HL-60/S4 (cell line): ENCODE measurements around the gene NEK11.

Source experiments
- in situ Hi-C: fragments of 300-500 bp; cut with MboI; formaldehyde crosslinking; loops from 2 replicates; pipeline ENCODE4 v1.14.3; 2022; ENCODE audit warnings: low sequenced_read_pairs

Gene NEK11

DNA sequence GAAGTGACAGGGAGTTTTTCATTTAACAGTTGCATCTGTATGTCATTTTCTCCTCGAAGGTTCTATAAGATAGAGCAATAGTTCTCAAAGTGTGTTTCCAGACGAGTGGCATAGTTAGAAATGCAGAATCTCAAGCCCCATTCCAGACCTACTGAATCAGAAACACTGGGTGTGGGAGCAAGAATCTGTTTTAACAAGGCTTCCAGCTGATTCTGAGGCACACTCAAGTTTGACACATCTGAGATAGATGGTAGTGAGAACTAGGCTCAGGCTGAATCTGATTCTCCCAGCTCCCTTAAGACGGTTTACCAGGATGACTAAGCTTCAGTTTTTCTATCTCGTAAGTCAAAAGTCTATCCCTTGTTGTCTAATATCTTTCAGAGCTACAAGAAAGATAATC is 195.1 kb downstream of the NEK11 start:
- in situ Hi-C loops, result no loop called here

DNA sequence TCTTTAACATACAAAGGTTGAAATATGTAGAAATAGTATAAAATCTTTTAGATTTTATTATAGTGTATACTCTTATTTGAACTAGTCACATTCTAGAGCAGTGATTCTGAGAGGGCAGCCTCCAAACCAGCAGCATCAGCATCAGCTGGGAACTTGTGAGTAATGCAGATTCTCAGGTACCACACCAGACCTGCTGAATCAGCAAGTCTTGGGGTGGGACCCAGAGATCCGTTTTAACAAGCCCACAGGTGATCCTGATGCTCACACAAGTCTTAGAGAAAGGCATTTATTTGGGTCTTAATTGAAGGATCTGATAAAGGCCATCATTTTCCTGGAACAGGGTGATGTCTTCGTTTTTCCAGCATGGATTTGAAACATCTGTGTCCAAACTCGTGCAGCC is 195.9 kb downstream of the NEK11 start:
- in situ Hi-C loops, result no loop called here

DNA sequence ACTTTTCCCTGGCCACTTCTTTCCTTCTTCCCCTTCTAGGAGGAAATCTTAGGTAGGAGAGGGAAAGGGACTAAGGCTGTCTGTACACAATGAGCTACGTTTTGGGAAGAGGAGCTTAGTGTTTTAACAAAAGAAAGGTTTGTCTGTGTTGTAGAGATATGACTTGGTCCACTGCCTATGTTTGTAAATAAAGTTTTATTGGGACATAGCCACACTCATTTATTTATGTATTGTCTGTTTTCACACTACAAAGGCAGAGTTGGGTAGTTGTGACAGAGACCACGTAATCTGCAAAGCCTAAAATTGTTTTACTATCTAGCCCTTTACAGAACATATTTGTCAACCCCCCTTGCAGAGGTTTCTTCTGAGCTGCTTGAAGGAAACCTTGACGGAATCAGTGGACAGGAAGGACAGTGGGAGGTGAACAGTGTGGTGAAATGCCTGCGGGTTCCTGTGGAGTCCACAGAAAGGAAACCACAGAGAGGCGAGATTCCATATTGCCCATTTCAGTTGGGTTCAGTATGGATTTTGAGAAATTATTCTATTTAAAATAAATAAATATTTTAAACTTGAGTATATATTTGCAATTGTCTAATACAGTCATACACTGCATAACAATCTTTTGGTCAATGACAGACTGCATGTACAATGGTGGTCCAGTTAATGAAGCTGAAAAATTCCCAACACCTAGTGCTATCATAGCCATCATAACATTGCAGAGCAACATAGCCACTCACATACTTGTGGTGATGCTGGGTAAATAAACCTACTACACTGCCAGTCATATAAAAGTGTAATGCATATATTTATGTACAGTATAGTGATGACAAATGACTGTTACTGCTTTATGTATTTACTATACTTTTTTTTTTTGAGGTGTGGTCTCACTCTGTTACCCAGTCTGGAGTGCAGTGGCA is 197.0 kb downstream of the NEK11 start:
- in situ Hi-C loops, result no loop called here

DNA sequence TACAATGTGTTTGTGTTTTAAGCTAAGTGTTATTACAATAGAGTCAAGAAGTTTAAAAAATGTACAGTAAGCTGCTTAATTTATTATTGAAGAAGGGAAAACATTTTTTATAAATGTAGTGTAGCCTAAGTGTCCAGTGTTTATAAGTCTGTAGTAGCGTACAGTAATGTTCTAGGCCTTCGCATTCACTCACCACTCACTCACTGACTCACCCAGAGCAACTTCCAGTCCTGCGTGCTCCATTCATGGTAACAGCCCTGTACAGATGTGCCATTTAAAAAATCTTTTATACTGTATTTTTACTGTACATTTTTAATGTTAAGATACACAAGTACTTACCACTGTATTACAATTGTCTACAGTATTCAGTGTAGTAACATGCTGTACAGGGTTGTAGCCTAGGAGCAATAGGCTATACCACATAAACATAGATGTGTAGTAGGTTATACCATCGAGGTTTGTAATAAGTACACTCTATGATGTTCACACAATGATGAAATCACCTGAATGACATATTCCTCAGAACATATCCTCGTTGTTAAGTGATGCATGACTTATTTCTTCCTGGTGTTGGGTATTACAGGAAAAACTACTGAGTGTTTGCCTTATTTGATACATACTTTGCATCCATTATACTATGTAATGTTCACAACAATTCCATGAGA is 198.3 kb downstream of the NEK11 start:
- in situ Hi-C loops, result no loop called here

DNA sequence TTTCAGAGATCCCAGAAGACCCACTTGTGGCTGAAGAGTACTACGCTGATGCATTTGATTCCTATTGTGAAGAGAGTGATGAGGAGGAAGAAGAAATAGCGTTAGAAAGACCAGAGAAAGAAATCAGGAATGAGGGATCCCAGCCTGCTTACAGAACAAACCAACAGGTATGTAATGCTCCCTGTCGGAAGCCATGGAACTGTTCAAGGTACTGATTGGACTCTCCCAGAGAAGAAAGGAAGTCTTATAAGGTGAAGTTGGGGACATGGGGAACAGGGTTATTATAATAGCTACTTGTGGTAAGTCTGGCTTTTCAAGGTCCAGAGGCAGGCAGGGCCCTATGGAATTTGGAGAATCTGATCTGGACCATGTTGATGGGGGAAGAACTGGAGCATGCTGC is 201.8 kb downstream of the NEK11 start:
- in situ Hi-C loops, result no loop called here

DNA sequence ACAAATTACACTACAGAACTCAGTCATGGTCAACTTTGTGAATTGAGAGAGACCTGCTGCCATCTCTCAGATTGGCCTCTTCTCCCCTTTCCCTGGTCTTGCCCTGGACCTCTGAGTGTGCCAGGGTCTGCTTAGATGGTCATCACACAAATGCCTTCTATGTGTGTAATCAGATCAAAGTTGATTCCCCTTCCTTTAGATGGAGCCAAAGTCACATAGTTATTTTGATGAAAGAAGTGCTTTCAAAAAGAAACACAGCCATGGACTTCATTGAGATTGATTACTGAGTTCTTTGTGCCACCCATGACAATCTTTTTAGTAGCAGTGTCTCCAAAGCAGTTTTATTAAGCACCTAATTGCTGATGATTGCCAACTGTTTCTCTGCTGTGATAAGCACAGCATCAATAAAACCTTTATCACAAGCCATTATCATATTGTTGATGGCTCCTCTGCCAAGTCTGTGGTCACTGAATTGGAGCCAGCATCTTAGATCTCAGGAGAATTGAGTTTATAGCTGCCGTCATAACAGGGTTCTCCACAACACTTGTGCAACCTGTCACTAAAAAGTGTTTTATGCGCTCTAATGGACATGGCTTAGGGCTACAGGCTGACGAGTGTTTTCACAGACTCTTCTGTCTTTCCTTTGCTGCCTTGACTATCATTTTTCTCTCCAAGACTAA is 205.2 kb downstream of the NEK11 start:
- in situ Hi-C loops, result no loop called here

DNA sequence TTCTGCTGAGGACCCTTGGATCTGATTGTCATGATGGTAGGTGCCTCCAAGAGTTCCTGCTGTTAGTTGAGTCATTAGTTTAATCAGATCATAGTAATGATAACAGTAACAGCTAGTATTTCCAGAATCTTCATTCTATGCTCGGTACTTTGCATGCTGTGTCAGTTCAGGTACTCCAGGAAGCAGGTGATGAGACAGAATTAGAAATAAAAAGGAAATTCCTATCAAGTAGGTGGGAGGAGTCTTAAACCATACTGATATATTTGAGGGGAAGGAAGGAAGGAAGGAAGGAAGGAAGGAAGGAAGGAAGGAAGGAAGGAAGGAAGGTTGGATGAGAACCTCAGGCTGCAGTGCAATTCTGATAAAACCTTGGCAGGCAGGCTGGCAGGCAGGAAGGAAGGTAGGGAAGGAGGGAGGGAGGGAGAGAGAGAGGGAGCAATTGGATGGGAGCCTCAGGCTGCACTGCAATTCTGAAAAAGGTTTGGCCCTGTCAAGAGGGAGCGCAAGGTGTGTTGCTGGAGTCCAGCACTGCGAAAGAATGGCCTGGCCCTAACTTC is 206.1 kb downstream of the NEK11 start:
- in situ Hi-C loops, result no loop called here

DNA sequence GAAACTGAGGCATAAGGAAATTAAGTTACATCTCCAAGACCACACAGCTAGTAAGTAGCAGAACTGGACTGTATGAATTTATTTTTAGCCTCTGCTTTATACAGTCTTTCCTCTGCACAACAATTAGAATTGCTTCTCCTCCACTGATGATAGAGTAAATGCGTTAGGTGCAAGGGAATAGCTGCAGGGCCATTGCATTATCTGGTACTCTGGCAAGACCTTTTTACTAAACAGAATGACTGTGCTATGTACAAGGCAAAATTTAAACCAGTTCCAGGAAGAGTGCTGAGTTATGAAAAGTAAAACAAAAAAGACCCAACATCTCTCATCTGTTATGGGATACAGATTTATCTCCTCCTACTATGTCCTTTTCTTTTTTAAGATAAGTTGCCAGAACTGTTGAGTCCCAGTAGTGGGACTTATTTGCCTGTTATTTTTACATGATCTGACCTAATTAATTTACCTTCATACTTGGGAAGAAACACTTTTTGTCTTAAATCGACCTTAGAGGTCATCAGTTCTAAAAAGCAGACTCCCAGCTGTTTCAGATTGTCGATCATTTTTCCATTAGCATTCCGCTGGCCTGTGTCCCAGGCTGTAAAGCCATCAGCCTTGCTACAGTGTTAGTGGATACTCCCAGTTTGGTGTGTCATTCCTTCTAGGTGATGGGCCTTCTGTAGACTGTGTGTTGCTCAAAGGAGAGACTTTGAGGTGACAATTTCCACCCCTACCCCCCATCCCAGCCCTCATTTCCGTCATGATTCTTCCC is 207.4 kb downstream of the NEK11 start:
- in situ Hi-C loops, result no loop called here

DNA sequence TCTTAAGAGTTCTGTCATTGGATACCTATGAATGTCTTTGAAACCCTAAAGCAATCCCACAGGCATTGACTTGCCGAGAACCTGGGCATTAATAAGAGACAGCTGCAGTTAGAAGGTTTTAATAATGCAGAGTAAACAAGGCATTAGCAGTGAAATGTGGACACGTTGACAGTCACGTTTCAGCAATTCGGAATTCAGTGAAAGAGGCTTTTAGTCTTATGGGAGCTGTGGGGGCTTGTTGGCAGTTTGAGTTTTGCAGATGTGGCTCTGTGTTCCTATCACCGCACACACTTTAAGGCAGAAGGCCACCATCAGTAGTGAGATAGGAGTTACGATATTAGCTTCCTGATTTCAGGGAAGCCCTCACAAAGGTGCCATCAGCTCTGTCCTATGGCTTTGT is 209.7 kb downstream of the NEK11 start:
- in situ Hi-C loops, result no loop called here

DNA sequence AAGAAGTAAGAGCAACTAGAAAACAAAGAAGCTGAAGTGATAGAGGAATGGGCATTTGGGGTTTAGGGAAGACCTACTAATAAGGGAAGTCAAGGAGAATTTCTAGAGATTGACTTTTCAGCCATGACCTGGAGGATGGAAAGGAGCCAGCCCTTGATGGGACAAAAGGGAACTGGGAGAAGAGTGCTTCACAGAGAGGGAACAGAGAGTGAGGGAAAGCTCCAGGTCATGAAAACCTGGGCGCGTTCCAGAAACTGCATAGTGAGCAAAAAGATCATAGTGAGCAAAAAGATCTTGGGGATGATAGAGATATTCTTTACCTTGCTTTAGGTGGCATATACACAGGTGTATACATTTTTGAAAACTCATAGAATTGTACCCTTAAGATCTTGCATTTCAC is 211.8 kb downstream of the NEK11 start:
- in situ Hi-C loops, result no loop called here

DNA sequence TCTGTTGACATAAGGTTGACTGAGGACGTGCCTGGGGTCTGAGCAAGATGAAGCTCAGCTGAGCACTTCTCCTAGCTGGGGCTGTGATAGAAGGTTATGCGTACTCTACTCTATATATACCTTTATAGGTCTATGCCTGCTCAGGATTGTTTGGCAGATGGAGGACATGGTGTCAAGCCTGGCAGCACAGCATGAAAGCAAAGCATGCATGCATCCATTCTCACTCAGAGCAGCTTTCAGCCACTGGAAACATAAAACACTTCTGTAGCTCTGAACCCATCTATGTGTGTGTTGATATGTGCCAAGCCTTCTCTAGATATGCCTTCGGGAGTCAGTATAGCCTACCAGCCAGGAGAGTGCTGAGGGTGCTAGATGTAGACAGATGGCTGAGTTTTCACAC is 212.6 kb downstream of the NEK11 start:
- in situ Hi-C loops, result no loop called here

DNA sequence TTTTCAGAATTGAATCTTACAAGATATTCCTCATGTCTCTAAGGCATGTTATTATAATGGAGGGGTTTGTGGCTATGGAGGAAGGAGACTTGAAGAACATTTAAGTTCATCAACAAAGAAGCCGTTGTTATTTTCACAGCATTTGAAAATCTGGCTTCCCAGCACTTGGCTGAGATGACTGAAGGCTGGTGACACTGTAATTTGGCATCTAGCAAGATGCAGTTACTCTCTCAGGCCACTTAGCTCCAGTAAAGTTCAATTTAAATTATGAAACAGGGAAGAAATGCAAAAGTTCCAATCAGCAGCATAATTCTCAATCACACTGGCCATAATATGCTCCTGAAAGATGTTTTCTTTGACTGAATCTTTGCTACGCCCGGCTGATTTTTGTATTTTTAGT is 215.5 kb downstream of the NEK11 start:
- in situ Hi-C loops, result no loop called here

DNA sequence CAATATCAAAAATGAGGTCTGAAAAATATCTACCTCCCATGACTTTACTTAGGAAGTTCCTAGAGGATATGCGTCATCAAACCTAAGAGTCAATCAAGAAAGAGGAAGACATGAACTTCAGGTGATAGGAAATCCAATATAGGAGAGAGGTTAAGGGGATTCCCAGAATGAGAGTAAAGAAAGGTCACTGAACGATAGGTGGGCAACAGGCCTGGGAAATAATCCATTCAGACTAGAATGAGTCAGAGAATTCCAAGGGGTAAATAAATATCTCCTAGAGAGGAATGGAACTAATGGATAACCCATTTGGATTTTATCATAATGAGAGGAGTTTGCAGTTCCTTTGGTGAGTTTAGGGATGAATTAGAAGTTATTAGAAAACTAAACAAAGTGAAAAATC is 223.8 kb downstream of the NEK11 start:
- in situ Hi-C loops, result no loop called here

DNA sequence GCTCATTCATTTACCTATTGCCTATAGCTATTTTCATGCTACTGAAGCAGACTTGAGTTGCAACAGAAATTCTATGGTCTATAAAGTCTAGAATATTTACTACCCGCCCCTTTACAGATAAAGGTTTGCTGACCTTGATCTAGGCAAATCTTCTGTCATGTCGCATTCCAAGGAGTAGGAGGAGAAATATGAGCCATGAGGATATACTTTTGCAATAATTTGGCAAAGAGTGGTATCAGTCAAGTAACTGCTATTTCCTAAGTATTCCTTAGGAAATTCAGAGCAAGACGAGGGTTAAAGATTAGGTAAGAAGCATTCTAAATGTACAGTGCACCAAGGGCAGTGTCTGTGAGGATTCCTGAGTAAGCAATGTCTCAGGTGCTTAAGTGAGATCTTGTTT is 233.8 kb downstream of the NEK11 start:
- in situ Hi-C loops, result no loop called here

DNA sequence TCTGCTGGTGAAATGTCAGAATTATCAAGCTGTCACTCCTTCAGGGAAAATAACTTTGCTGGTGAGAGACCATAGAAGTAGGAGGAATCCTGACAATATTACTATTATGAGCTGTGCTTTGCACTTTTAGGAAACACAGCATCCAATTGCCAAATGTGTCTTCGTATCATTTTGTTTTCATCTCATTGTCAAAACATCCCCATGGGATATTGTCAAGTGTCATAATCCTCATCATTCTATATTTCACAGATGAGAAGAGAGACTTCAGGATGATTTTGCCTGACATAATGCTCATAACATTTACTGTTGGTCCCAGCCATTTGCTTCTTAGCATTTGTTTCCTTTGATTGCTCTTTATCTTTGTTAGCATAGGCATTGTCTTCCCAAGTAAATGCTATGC is 234.4 kb downstream of the NEK11 start:
- in situ Hi-C loops, result no loop called here

DNA sequence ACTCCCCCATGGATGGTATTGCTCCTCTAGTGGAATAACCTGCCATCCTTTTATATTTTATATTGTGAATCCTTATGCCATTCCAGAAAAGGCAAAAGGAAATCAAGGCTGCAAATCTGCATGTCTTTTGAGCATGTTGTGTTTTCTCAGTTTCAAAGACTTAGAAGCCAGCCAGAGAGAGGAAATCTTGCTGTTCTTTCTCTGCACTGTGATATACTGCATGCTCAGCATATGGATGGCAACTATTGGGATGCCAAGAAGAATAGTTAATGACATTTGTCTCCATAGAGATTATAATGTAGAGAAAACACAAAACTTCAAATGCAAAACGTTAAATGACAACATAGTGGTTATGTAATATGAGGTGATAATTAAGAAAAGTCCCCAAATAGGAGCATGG is 248.9 kb downstream of the NEK11 start:
- in situ Hi-C loops, result no loop called here

DNA sequence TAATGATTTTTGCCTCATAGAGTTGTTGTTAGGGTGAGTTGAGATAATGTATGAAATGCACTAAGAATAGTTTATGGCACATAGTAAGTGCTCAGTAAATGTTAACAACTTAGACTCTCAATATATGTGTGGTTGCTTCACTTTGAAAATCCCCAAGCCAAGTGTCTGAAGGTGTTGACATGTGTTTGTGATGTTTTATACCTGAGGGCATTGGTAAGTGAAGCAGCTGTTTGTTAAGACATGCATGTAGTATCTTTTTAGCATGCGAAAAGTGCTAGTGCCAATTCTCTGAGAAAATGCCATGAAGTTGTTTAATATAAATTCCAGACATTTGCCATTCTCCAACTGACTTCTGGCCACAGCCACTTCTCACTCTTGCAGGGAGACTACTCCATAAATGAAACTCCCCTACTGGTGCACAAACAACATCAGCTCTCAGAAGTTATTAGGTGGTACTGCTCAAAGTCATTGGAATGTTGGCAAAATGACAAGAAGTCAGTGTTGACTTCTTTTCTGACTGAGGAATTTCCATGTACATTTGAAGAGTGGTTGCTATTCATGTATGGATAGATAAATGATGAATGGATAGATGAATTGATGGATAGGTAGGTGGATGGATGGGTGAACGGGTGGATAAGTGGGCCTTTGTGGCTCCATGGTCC is 251.3 kb downstream of the NEK11 start:
- in situ Hi-C loops, result no loop called here

DNA sequence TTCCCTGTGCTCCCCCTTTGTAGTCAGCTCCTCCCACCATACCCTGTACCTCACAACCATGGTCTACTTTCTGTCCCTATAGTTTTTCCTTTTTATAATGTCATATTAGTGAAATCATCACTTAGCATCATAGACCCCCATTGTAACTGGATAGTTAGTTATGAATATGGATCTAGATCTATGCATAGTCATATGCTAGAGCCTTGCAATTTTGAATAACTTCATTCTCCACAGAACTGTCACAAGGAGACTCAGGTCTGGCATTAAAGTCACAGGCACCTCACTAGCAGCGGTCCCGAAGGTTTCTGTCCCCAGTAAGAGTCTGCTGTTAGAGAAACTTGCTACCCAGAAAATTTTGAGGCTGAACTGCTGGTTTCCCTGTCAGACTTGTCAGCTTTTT is 252.9 kb downstream of the NEK11 start:
- in situ Hi-C loops, result no loop called here

DNA sequence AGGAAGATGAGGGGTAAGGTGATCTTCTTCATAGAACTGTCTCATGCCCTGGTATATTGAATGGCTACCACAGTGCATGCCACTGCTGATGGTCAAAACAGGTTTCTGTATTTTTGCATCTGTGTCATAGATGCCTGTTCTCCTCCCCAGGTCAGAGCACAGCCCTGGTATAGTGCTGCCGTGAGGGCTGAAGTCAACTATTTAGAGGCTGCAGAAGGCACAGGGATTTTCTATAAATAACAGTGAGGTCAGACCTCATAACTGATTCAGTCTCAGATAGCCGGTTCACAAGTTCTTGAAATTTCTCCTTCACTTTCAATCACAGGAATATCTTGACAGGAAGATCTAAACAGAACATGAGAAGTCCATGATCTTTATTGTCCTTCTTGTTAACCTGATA is 255.7 kb downstream of the NEK11 start:
- in situ Hi-C loops, result no loop called here

DNA sequence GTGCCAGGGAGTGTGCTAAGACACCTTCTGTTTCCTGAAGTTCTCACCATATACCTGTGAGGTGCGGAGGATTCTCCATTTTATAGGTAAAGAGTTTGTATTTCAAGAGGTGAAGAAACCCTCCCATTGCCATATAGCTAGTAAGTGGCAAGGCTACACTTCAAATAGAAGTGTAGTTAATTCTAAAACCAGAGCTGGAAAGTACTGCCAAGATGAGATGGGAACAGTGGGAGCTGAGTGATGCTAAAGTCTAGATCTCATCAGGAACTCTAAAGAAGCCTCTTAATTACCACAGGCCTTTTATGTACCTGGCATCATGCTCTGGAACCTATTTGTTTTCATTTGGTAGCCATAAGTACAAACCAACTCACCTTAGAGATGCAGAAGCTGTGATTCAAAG is 256.3 kb downstream of the NEK11 start:
- in situ Hi-C loops, result no loop called here
